Suprapubic skin (tissue), 4 donors: ENCODE data around the gene PAIP2. TPM values are rescaled to one million over a fixed set of nuclear protein-coding genes. Genes with fewer than 3 reads are reported as not detected.

Experiments
- DNase-seq, 2 donors: peaks; one replicate each; pipeline ENCODE4 v3.0.0-alpha.2; 2019; ENCODE audit warnings: low spot score in 2 of 2
- H3K27ac ChIP-seq: fragments of 200-600 bp; sonication (generic); one replicate; pipeline ENCODE4 v1.5.1; 2019
- H3K27me3 ChIP-seq: fragments of 200-600 bp; sonication (generic); one replicate; pipeline ENCODE4 v1.5.1; 2019
- H3K36me3 ChIP-seq: fragments of 200-600 bp; sonication (generic); one replicate; pipeline ENCODE4 v1.5.1; 2019
- H3K4me1 ChIP-seq: fragments of 200-600 bp; sonication (generic); one replicate; pipeline ENCODE4 v1.5.1; 2019
- H3K4me3 ChIP-seq: fragments of 200-600 bp; sonication (generic); one replicate; pipeline ENCODE4 v1.5.1; 2019; ENCODE audit warnings: mild to moderate bottlenecking
- H3K9me3 ChIP-seq: fragments of 200-600 bp; sonication (generic); one replicate; pipeline ENCODE4 v1.5.1; 2019
- EP300 ChIP-seq: sonication (generic); formaldehyde crosslinking; IDR thresholded peaks from one replicate; pipeline ENCODE4 v1.6.1; 2017; ENCODE audit warnings: antibody characterized with exemption
- POLR2A ChIP-seq, 2 donors: fragments of 450-650 bp; IDR thresholded peaks; one replicate each; pipeline ENCODE4 v1.6.1; 2017; ENCODE audit warnings: antibody characterized with exemption in 2 of 2, mild to moderate bottlenecking in 2 of 2, moderate library complexity in 2 of 2
- POLR2AphosphoS5 ChIP-seq, 3 donors: sonication (generic); formaldehyde crosslinking; IDR thresholded peaks; one replicate each; pipeline ENCODE4 v1.6.1; 2017; ENCODE audit warnings: antibody characterized with exemption in 3 of 3
- WGBS: methylation state at CpG from one replicate; pipeline ENCODE4 v1.1.5; 2018; 5-methylcytosine and 5-hydroxymethylcytosine counted together
- total RNA-seq, 4 donors: library from RNA; depleted of rRNA; stranded (reverse); fragments of >200 nt; gene quantifications; one replicate each; pipeline ENCODE4 v1.1.0, GENCODE V29; 2016
- TF ChIP-seq, protein P1 (sequence below), 2 donors: fragments of 200-600 bp in 1 of 2; fragments of 450-650 bp in 1 of 2; sonication (generic) in 1 of 2; IDR thresholded peaks; one replicate each; pipeline ENCODE4 v1.5.1; 2016 to 2019; ENCODE audit warnings: antibody characterized with exemption in 2 of 2, mild to moderate bottlenecking in 1 of 2, moderate library complexity in 1 of 2

Gene PAIP2
- total RNA-seq, 4 donors from 2014 or later: 50.3 to 71.0 (median 53.5) TPM

GRCh38 chr5:139413153-139413552 lies 71.5 kb downstream of the PAIP2 start:
- peaks cover 40% of the 10 kb centered on the region for H3K4me1 ChIP-seq
- H3K9me3 ChIP-seq: no peaks in the 10 kb centered on the region
- no peak for TF ChIP-seq POLR2A (IDR thresholded peaks at IDR 0.05)
- TF ChIP-seq EP300: no peak
- TF ChIP-seq POLR2AphosphoS5 (IDR thresholded peaks at IDR 0.05): no peak
- TF ChIP-seq, protein P1, sequence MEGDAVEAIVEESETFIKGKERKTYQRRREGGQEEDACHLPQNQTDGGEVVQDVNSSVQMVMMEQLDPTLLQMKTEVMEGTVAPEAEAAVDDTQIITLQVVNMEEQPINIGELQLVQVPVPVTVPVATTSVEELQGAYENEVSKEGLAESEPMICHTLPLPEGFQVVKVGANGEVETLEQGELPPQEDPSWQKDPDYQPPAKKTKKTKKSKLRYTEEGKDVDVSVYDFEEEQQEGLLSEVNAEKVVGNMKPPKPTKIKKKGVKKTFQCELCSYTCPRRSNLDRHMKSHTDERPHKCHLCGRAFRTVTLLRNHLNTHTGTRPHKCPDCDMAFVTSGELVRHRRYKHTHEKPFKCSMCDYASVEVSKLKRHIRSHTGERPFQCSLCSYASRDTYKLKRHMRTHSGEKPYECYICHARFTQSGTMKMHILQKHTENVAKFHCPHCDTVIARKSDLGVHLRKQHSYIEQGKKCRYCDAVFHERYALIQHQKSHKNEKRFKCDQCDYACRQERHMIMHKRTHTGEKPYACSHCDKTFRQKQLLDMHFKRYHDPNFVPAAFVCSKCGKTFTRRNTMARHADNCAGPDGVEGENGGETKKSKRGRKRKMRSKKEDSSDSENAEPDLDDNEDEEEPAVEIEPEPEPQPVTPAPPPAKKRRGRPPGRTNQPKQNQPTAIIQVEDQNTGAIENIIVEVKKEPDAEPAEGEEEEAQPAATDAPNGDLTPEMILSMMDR (IDR thresholded peaks at IDR 0.05): no peak
- no peak for DNase-seq
- H3K36me3 ChIP-seq: no peaks in the 10 kb centered on the region
- H3K27me3 ChIP-seq: no peaks in the 10 kb centered on the region
- H3K4me3 ChIP-seq: no peak overlapping the region
- no peak overlapping the region for H3K27ac ChIP-seq
- WGBS: 95% methylated on average over 6 of the region's 6 CpGs

- 69% methylated on average over 6 of the region's 6 CpGs for WGBS
- Histone ChIP-seq H3K27me3 (no peaks in the 10 kb centered on the region), H3K4me1 (peaks cover 40% of the 10 kb centered on the region), H3K36me3 (no peaks in the 10 kb centered on the region), H3K4me3 (no peak overlapping the region), H3K27ac (peak overlapping the region; percentile 28), H3K9me3 (no peaks in the 10 kb centered on the region)
- TF ChIP-seq EP300 (no peak), POLR2A (IDR thresholded peaks at IDR 0.05) (no peak), POLR2AphosphoS5 (IDR thresholded peaks at IDR 0.05) (no peak)
- TF ChIP-seq, protein P1 (IDR thresholded peaks at IDR 0.05): no peak
- no peak for DNase-seq
Measured at GRCh38 chr5:139413963-139414362, 72.3 kb downstream of the PAIP2 start.

DNA sequence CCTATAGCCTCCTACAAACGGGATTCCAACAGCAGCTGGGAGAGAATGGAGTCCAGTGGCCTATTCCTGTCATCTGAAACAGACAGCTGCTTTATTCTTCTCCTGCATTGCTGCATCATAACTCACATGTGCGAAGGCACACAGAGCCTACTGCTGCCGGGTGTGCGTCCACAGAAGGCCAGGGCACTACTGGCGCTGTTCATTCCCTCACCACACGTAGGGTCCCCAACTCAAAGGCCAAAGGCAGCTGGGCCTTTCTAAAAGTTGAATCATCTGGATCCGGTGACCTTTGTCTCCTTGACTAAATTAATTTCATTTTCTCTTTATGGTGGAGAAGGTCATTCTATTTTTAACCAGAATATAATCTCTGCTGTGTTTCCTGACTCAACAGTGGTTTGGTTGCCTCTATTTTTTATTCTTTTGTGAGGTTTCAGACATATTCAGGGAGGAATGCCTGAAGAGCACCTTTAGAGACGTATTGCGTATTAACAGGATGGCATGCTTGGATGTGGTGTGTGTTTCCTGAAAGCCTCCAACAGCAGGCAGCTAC lies 73.0 kb downstream of the PAIP2 start:
- TF ChIP-seq POLR2AphosphoS5 (IDR thresholded peaks at IDR 0.05): no peak
- no peak for TF ChIP-seq POLR2A (IDR thresholded peaks at IDR 0.05)
- no peak for TF ChIP-seq EP300
- TF ChIP-seq, protein P1 (IDR thresholded peaks at IDR 0.05): no peak
- no peaks in the 10 kb centered on the region for H3K27me3 ChIP-seq
- H3K36me3 ChIP-seq: peaks cover 6% of the 10 kb centered on the region
- DNase-seq: no peak
- WGBS: 66% methylated on average over 9 of the region's 9 CpGs
- H3K4me1 ChIP-seq: peaks cover 38% of the 10 kb centered on the region
- H3K27ac ChIP-seq: peak overlapping the region; percentile 28
- H3K4me3 ChIP-seq: no peak overlapping the region
- no peaks in the 10 kb centered on the region for H3K9me3 ChIP-seq

DNA sequence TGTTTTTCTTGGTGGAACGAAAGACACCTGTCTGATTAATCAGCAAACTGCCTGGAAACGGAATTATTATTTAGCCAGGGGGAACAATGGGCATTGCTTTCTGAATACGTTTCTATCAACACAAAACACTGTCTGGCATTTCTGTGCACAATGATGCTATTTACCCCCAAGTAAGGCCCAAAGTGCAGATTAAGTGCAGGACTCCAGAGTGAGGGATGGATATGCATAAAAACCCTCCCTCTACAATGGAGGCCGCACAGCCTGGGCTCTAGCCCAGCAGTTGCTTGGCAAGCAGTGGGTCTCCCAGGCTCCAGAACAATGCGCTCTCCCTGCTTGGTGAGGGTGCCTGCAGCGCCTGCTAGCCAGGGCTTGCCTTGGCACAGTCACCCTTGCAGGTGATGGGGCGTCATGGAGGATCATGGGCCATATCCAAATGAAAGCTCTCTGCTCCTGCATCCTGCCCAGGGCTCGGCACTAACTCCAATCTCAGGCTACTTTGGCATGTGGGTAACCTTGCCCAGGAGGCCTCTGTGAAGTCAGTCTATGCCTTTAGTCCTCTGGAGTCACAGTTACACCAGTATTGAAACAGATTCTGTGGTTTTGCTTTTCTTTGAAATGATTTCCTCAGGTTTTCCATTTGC lies 73.7 kb downstream of the PAIP2 start:
- TF ChIP-seq POLR2AphosphoS5 (IDR thresholded peaks at IDR 0.05): peak in 2 of 3 donors; percentile 40 to 55
- no peak for TF ChIP-seq POLR2A (IDR thresholded peaks at IDR 0.05)
- TF ChIP-seq, protein P1 (IDR thresholded peaks at IDR 0.05): no peak
- TF ChIP-seq EP300: no peak
- peak overlapping the region; percentile 62 for H3K27ac ChIP-seq
- no peaks in the 10 kb centered on the region for H3K27me3 ChIP-seq
- H3K36me3 ChIP-seq: peaks cover 10% of the 10 kb centered on the region
- WGBS: 46% methylated on average over 5 of the region's 8 CpGs
- H3K4me1 ChIP-seq: peaks cover 34% of the 10 kb centered on the region
- no peak for DNase-seq
- H3K9me3 ChIP-seq: no peaks in the 10 kb centered on the region
- H3K4me3 ChIP-seq: no peak overlapping the region

- no peak for DNase-seq
- Histone ChIP-seq H3K36me3 (peaks cover 10% of the 10 kb centered on the region), H3K4me1 (peaks cover 34% of the 10 kb centered on the region), H3K9me3 (no peaks in the 10 kb centered on the region), H3K27me3 (no peaks in the 10 kb centered on the region), H3K4me3 (no peak overlapping the region), H3K27ac (peak overlapping the region; percentile 62)
- no peak for TF ChIP-seq POLR2A (IDR thresholded peaks at IDR 0.05)
- no peak for TF ChIP-seq EP300
- TF ChIP-seq, protein P1 (IDR thresholded peaks at IDR 0.05): no peak
- TF ChIP-seq POLR2AphosphoS5 (IDR thresholded peaks at IDR 0.05): no peak
Measured at GRCh38 chr5:139415869-139416268, 74.2 kb downstream of the PAIP2 start.
